RWPE1 (cell line): ENCODE measurements around the gene LIPE.

Experiments used
- CTCF ChIA-PET: fragments of 350-600 bp; sonication (Branson Sonifier 250); formaldehyde crosslinking; extraction: SDS; loops from one replicate; lab custom pipeline; 2021; lab: Yijun Ruan, JAX
- POLR2A ChIA-PET: fragments of 400-600 bp; formaldehyde crosslinking; extraction: SDS; loops from one replicate; lab custom pipeline; 2020; ENCODE audit warnings: antibody characterized with exemption; ENCODE audit not compliant: low non-redundant PET; lab: Yijun Ruan, JAX
- DNase-seq: peaks from one replicate; pipeline ENCODE4 v3.0.0; 2012; ENCODE audit warnings: low spot score
- H3K27ac ChIP-seq: fragments of 450-650 bp; 2 replicates; pipeline ENCODE4 v1.5.1; 2017
- TF ChIP-seq, protein P1 (sequence below): fragments of 450-650 bp; conservative IDR thresholded peaks from 2 replicates; pipeline ENCODE4 v1.5.1; 2017; ENCODE audit warnings: low read depth, mild to moderate bottlenecking

Gene LIPE

DNA sequence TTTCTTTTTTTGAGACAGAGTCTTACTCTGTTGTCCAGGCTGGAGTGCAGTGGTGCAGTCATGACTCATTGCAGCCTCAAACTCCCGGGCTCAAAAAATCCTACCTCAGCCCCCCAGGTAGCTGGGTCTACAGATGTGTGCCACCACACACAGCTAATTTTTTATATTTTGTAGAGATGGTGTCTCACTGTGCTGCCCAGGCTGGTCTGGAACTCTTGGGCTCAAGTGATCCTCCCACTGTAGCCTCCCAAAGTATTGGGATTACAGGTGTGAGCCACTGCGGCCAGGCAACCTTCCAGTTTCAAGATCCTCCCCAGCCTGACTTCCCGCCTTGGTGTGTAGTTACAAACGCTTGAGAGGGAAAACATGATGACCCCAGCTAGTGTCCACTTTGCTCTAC, 59.3 kb downstream of the LIPE start:
- POLR2A ChIA-PET = no interaction called here
- TF ChIP-seq, protein P1, sequence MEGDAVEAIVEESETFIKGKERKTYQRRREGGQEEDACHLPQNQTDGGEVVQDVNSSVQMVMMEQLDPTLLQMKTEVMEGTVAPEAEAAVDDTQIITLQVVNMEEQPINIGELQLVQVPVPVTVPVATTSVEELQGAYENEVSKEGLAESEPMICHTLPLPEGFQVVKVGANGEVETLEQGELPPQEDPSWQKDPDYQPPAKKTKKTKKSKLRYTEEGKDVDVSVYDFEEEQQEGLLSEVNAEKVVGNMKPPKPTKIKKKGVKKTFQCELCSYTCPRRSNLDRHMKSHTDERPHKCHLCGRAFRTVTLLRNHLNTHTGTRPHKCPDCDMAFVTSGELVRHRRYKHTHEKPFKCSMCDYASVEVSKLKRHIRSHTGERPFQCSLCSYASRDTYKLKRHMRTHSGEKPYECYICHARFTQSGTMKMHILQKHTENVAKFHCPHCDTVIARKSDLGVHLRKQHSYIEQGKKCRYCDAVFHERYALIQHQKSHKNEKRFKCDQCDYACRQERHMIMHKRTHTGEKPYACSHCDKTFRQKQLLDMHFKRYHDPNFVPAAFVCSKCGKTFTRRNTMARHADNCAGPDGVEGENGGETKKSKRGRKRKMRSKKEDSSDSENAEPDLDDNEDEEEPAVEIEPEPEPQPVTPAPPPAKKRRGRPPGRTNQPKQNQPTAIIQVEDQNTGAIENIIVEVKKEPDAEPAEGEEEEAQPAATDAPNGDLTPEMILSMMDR = no peak
- DNase-seq = no peak
- CTCF ChIA-PET = interaction anchor here (0.7 kb wide), 1 partner anchor 140 kb away, joined by 3 read pairs; no protein-coding TSS in a partner anchor
- no peak overlapping the region for H3K27ac ChIP-seq

DNA sequence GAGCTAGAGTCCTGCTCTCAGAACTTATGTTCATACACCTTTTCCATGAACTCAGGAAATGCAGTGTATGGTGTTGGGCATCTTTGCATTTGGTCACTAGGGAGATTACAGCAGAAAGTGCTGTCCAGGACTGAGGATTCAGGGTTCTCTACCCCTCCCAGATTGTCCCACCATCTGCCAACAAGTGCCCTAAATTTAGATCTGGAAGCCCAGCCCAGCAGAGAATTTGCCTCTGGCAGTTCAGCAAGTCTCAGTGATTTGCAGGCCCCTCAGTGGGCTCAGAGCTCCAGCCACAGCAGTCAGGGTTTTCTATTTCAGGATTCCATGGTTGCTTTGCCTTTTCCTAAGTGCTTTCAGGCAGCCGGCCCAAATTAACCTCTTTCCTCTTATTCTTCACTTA, 60.5 kb downstream of the LIPE start:
- CTCF ChIA-PET = no interaction called here

DNA sequence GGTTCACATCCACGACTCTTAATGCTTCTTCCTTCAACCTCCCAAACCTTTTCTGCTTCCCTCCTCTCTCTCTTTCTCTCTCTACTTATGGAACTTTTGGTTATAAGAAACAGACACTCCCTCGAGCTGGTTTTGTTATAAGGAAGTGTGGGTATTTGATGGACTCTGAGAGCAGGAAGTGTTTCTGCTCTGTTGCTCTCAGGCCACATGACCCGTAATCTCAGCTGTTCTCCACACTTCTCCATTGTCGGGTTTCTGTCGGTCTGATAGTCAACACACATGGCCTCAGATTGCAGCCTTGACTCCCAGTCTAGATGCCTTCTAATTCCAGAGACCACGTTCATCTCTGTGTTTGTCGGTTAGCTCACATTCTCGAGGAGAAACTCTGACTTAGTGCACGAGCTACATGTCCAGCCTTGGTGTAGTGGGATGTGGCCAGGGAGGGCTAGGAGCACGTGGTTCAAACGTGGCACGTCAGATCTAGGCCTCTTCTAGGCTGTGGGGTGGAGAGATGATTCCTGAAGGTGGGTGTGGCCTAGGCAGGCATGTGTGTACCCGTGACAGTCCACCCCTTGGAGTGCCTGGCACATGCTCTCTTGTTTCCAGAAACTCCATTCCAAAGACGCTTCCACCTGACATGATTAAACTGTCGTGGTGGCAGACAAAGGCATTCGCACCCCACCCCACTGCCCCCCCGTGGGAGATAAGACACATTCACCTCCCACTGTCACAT, 63.4 kb downstream of the LIPE start:
- CTCF ChIA-PET = interaction anchor here (0.7 kb wide), 1 partner anchor 657 kb away, joined by 4 read pairs; no protein-coding TSS in a partner anchor
- TF ChIP-seq, protein P1 = no peak
- POLR2A ChIA-PET = interaction anchor here (0.6 kb wide), 1 partner anchor 16 kb away, joined by 4 read pairs; no protein-coding TSS in a partner anchor
- H3K27ac ChIP-seq = no peak overlapping the region
- no peak for DNase-seq

More for the DNA sequence above, 60.5 kb downstream of the LIPE start:
- POLR2A ChIA-PET = no interaction called here
- no peak overlapping the region for H3K27ac ChIP-seq
- TF ChIP-seq, protein P1 = no peak
- DNase-seq = no peak

DNA sequence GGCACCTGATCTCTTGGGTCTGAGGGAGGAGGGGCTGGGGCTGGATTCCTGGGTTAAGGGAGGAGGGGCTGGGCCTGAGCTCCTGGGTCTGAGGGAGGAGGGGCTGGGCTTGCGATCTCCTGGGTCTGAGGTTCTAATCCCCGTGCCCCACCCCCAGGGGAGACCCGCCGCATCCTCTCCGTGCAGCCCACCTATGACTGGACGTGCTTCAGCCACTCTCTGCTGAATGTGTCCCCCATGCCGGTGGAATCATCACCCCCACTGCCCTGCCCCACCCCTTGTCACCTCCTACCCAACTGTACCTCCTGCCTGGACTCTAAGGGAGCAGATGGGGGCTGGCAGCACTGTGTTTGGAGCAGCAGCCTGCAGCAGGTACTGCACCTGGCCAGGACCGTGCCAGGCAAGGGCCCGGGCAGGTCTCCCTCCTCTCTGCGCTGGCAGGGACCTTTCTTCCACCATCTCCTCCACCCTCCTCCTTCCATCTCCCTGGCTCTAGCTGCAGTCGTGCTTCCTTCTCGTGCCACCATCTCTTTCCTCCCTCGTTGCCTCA, 64.2 kb downstream of the LIPE start:
- CTCF ChIA-PET = no interaction called here

DNA sequence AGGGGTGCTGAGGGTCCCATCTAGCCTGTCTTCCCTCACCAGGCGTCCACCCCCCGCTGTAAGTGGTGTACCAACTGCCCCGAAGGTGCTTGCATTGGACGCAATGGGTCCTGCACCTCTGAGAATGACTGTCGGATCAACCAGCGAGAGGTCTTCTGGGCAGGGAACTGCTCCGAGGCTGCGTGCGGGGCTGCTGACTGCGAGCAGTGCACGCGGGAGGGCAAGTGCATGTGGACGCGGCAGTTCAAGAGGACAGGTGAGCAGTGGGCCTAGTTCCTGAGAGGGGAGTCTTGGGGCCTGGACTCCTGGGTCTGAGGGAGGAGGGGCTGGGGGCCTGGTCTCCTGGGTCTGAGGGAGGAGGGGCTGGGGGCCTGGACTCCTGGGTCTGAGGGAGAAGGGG, 64.8 kb downstream of the LIPE start:
- no peak overlapping the region for H3K27ac ChIP-seq
- ChIA-PET POLR2A (no interaction called here), CTCF (no interaction called here)
- TF ChIP-seq, protein P1 = no peak
- no peak for DNase-seq

More for the DNA sequence above, 64.2 kb downstream of the LIPE start:
- no peak overlapping the region for H3K27ac ChIP-seq
- POLR2A ChIA-PET = no interaction called here
- TF ChIP-seq, protein P1 = no peak
- no peak for DNase-seq

DNA sequence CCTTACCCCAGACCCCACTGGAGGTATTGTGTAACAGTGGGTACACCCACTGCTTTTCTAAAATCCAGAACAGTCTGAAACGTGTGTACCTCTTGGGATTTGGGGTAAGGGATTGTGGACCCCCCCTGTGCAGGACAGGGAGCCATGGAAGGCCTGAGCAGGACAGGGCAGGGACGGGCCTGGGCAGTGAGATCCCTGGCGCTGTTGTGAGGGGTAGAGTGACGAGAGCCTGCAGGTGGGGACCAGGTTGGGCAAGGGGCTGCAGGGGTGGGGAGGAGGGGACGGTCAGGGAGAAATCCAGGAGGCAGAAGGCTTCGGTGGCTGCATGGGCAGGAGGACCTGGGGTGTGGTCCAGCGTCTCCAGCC, 65.7 kb downstream of the LIPE start:
- ChIA-PET POLR2A (no interaction called here), CTCF (no interaction called here)
- no peak for DNase-seq
- no peak overlapping the region for H3K27ac ChIP-seq
- TF ChIP-seq, protein P1 = no peak
